ENCODE measurements around the gene UBXN10.

Gene UBXN10

GRCh38 chr1:20185834-20186782 lies at the start of gene UBXN10, which contains the start of gene PLA2G2C:
UBXN10 (plus strand) TSS chr1:20186096; CDS start chr1:20190562, 4,466 bp downstream.
PLA2G2C (minus strand) TSS chr1:20186518; CDS start chr1:20177363, 9,155 bp downstream.
- DNase-seq = no peak

- no peak for DNase-seq
These were observed 49.6 kb upstream of the UBXN10 start for GRCh38 chr1:20136249-20136648.

- DNase-seq = no peak
These were observed 48.8 kb upstream of the UBXN10 start for GRCh38 chr1:20137055-20137454.

- DNase-seq = no peak
These were observed 48.3 kb upstream of the UBXN10 start for GRCh38 chr1:20137604-20138003.

- no peak for DNase-seq
These were observed 47.5 kb upstream of the UBXN10 start for GRCh38 chr1:20138346-20138745.

GRCh38 chr1:20138961-20139550 lies 46.8 kb upstream of the UBXN10 start, which contains the start of gene PLA2G2F:
PLA2G2F (plus strand) TSS chr1:20139323; CDS start chr1:20139428, 105 bp downstream.
- DNase-seq = no peak

- DNase-seq = no peak
These were observed 45.9 kb upstream of the UBXN10 start for GRCh38 chr1:20139776-20140612.

GRCh38 chr1:20141001-20141400 lies 44.9 kb upstream of the UBXN10 start:
- no peak for DNase-seq

GRCh38 chr1:20141466-20141865 lies 44.4 kb upstream of the UBXN10 start:
- no peak for DNase-seq

GRCh38 chr1:20142001-20142710 lies 43.7 kb upstream of the UBXN10 start:
- DNase-seq = no peak

- DNase-seq = no peak
These were observed 42.6 kb upstream of the UBXN10 start for GRCh38 chr1:20143318-20143717.

- DNase-seq = no peak
These were observed 41.9 kb upstream of the UBXN10 start for GRCh38 chr1:20143734-20144565.

GRCh38 chr1:20147846-20148570 lies 37.9 kb upstream of the UBXN10 start:
- DNase-seq = no peak

- no peak for DNase-seq
These were observed 37.1 kb upstream of the UBXN10 start for GRCh38 chr1:20148571-20149500.

- DNase-seq = no peak
These were observed 36.1 kb upstream of the UBXN10 start for GRCh38 chr1:20149601-20150325.

- no peak for DNase-seq
These were observed 35.6 kb upstream of the UBXN10 start for GRCh38 chr1:20150326-20150705.

- no peak for DNase-seq
These were observed 34.9 kb upstream of the UBXN10 start for GRCh38 chr1:20150969-20151368.

GRCh38 chr1:20151906-20152598 lies 33.8 kb upstream of the UBXN10 start:
- DNase-seq = peak; percentile 1
